ENCODE measurements around the gene ARMH3. TPM values are rescaled to one million over a fixed set of nuclear protein-coding genes. Genes with fewer than 3 reads are reported as not detected.

The ARMH3 gene, protein sequence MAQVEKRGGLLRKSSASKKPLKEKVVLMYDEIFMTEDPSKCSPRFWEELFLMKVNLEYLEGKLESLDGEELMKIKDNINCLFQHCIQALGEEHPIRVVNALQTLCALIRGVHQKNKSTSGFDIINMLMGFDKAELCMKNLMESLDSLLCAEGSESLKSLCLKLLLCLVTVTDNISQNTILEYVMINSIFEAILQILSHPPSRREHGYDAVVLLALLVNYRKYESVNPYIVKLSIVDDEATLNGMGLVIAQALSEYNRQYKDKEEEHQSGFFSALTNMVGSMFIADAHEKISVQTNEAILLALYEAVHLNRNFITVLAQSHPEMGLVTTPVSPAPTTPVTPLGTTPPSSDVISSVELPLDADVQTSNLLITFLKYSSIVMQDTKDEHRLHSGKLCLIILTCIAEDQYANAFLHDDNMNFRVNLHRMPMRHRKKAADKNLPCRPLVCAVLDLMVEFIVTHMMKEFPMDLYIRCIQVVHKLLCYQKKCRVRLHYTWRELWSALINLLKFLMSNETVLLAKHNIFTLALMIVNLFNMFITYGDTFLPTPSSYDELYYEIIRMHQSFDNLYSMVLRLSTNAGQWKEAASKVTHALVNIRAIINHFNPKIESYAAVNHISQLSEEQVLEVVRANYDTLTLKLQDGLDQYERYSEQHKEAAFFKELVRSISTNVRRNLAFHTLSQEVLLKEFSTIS
- total RNA-seq, result 4.0 and 6.0 TPM in 2 replicates

GRCh38 chr10:102055647-102056419 lies at the start of gene ARMH3:
Gene ARMH3, minus strand, starts transcription at chr10:102056173. Its CDS starts 16,059 bp downstream, at chr10:102040114.

GRCh38 chr10:102064868-102065560 lies 9.0 kb upstream of the ARMH3 start, which contains the start of gene HPS6:
Gene HPS6, plus strand, starts transcription at chr10:102065349. Its CDS starts 126 bp downstream, at chr10:102065475.

DNA sequence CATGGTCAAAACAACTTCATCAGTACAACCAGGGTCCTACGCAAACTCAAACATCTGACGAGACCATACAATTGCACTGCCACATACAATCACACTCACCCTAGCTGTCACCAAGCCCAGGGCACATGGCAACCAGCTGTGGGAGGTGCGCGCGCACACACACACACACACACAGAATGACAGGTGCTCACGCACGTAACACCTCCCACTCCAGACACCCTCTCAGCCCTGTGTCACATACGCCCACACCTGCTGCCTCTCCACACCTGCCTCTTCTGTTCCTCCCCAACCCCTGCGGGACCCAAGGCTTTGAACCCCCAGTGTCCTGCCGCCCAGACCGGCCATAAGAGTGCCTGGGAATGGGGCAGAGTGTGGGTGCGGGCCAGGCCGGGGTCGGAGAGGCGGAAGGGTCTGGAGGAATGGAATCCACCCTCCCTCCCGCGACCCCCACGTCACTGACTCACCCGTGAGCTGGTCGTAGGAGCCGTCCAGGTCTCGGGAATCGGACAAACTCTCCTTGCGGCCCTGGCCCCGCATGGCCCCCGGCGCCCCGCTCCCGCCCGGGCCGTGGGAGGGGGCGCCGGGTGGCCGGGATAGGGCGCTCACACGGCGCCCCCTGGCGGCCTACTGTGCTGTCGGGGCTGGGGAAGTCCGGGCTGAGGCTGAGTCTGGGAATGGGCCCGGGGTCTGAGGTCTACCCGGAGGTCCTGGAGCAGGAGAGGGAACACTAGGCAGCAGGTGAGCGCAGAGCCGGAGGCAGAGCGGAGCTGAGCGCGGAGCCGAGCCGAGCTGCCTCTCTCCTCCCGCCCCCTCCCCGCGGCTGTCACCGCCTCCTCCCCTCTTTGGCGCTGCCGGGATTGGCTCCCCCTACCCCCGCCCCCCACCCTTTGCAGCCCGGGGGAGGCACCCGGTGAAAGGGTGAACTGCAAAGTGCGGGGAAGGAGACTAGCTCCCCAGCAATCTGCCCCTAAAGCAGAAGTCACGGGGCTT lies 212.6 kb downstream of the ARMH3 start, which contains the start of gene KCNIP2:
Gene KCNIP2, minus strand, starts transcription at position 769 of the 990 bp plus-strand sequence. Its CDS starts 232 bp downstream, at position 537.

DNA sequence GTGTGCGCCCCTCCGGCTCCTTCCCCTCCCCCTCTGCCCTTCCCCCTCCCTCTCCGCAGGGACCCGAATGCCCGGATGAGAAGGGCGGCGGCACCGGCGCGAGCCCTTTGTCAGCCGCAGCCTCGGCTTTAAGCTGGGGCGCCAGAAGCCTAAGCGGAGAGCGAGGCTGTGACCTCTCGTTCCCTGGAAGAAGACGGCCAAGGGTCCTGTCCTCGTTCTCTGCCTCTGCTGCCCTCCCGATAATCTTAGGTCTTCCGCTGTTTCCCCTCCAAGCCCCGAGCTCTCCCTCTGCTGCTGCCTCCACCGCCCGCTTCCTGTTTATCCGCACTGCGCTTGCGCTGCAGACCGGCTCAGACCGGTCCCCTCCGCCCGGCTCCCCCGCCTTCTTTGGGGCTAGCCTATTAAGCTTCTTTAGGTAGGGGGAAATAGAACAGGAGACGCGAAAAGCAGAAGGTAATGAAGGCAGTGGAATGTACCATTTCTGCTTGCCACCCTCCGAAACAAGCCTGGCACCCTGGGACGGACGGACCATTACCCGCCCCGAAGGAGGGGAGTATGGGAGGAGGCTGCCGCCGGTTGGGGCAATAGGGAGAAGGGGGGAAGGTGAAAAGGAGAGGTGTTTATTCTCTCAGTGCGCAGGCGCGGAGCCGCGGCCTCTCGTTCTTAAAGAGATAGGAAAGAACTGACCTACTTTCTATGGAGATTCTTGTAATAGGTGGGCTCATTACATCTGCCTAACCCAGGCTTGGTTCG lies 237.7 kb downstream of the ARMH3 start, which contains the start of gene OGA:
Gene OGA, minus strand, starts transcription at position 326 of the 753 bp plus-strand sequence. CDS start 422 bp downstream, outside the sequence.

Other genes starting within 250 kb of the ARMH3 start
- gene OGA, start 237.7 kb downstream of the ARMH3 start, total RNA-seq, result 94.9 and 132 TPM in 2 replicates
- gene KCNIP2, start 212.4 kb downstream of the ARMH3 start, total RNA-seq, result not detected in 2 replicates
- gene HPS6, start 9.2 kb upstream of the ARMH3 start, total RNA-seq, result 51.8 and 62.2 TPM in 2 replicates
- gene LDB1, start 64.2 kb upstream of the ARMH3 start, total RNA-seq, result 32.2 and 32.3 TPM in 2 replicates
- gene PPRC1, start 76.9 kb upstream of the ARMH3 start, total RNA-seq, result 12.3 and 18.5 TPM in 2 replicates
- gene NOLC1, start 96.2 kb upstream of the ARMH3 start, total RNA-seq, result 55.8 and 66.3 TPM in 2 replicates
- gene ELOVL3, start 170.1 kb upstream of the ARMH3 start, total RNA-seq, result not detected in 2 replicates
- gene PITX3, start 185.3 kb upstream of the ARMH3 start, total RNA-seq, result not detected in 2 replicates
- gene GBF1, start 189.4 kb upstream of the ARMH3 start, total RNA-seq, result 13.2 and 14.0 TPM in 2 replicates

Data from tracheal epithelial cell (primary cell).